Measurements from ENCODE around the gene TREML2.

TREML2 gene

GRCh38 chr6:41237128-41237527 is 36.2 kb upstream of the TREML2 start:
- Mint-ChIP-seq H3K9me3 (no peaks in the 10 kb centered on the region), H3K27ac (no peak overlapping the region), H3K27me3 (ENCODE audit: low read depth) (peaks cover 61% of the 10 kb centered on the region), H3K4me1 (no peaks in the 10 kb centered on the region), H3K36me3 (ENCODE audit: low read depth) (no peaks in the 10 kb centered on the region), H3K4me3 (no peak overlapping the region)
- no peak for TF ChIP-seq CTCF (IDR thresholded peaks at IDR 0.05; ENCODE audit: unreplicated experiment in 3 of 3)

GRCh38 chr6:41236276-41236675 is 35.3 kb upstream of the TREML2 start:
- no peak for TF ChIP-seq CTCF (IDR thresholded peaks at IDR 0.05; ENCODE audit: unreplicated experiment in 3 of 3)
- Mint-ChIP-seq H3K36me3 (ENCODE audit: low read depth) (no peaks in the 10 kb centered on the region), H3K4me3 (no peak overlapping the region), H3K27me3 (ENCODE audit: low read depth) (peaks cover 60% of the 10 kb centered on the region), H3K4me1 (no peaks in the 10 kb centered on the region), H3K9me3 (no peaks in the 10 kb centered on the region), H3K27ac (no peak overlapping the region)

GRCh38 chr6:41232667-41233066 is 31.7 kb upstream of the TREML2 start:
- H3K27ac Mint-ChIP-seq = no peak overlapping the region
- no peak overlapping the region for H3K4me3 Mint-ChIP-seq
- H3K27me3 Mint-ChIP-seq (ENCODE audit: low read depth) = peaks cover 44% of the 10 kb centered on the region
- TF ChIP-seq CTCF (IDR thresholded peaks at IDR 0.05; ENCODE audit: unreplicated experiment in 3 of 3) = no peak
- H3K9me3 Mint-ChIP-seq = no peaks in the 10 kb centered on the region
- H3K36me3 Mint-ChIP-seq (ENCODE audit: low read depth) = no peaks in the 10 kb centered on the region
- H3K4me1 Mint-ChIP-seq = no peaks in the 10 kb centered on the region

GRCh38 chr6:41231246-41231645 is 30.3 kb upstream of the TREML2 start:
- H3K4me1 Mint-ChIP-seq = no peaks in the 10 kb centered on the region
- no peak for TF ChIP-seq CTCF (IDR thresholded peaks at IDR 0.05; ENCODE audit: unreplicated experiment in 3 of 3)
- H3K36me3 Mint-ChIP-seq (ENCODE audit: low read depth) = no peaks in the 10 kb centered on the region

GRCh38 chr6:41229721-41230120 is 28.8 kb upstream of the TREML2 start:
- H3K4me1 Mint-ChIP-seq = no peaks in the 10 kb centered on the region
- peaks cover 33% of the 10 kb centered on the region for H3K27me3 Mint-ChIP-seq (ENCODE audit: low read depth)
- H3K36me3 Mint-ChIP-seq (ENCODE audit: low read depth) = no peaks in the 10 kb centered on the region
- no peak for TF ChIP-seq CTCF (IDR thresholded peaks at IDR 0.05; ENCODE audit: unreplicated experiment in 3 of 3)
- H3K4me3 Mint-ChIP-seq = no peak overlapping the region
- H3K27ac Mint-ChIP-seq = no peak overlapping the region
- no peaks in the 10 kb centered on the region for H3K9me3 Mint-ChIP-seq

More at GRCh38 chr6:41231246-41231645, 30.3 kb upstream of the TREML2 start:
- peaks cover 32% of the 10 kb centered on the region for H3K27me3 Mint-ChIP-seq (ENCODE audit: low read depth)
- no peaks in the 10 kb centered on the region for H3K9me3 Mint-ChIP-seq
- H3K27ac Mint-ChIP-seq = no peak overlapping the region
- no peak overlapping the region for H3K4me3 Mint-ChIP-seq

DNA sequence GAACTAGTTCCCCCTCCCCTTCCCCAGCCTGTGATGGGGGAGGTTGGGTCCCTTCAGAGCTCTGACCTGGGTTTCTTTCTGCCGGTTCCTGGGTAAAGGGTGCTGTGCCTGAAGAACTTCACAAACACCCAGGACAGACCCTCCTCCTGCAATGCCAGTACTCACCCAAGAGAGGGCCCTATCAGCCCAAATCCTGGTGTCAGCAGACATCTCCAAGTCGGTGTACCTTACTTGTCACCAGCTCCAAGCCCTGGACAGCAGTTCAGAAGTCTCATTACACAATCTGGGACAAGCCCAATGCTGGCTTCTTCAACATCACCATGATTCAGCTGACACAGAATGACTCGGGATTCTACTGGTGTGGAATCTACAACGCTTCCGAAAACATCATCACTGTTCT is 27.7 kb upstream of the TREML2 start:
- Mint-ChIP-seq H3K36me3 (ENCODE audit: low read depth) (no peaks in the 10 kb centered on the region), H3K27ac (no peak overlapping the region), H3K4me1 (no peaks in the 10 kb centered on the region), H3K27me3 (ENCODE audit: low read depth) (peaks cover 33% of the 10 kb centered on the region), H3K9me3 (no peaks in the 10 kb centered on the region), H3K4me3 (no peak overlapping the region)
- TF ChIP-seq CTCF (IDR thresholded peaks at IDR 0.05; ENCODE audit: unreplicated experiment in 3 of 3) = no peak

Measured in nephron (organoid).